ENCODE measurements around the gene FBXL16. TPM values are rescaled to one million over a fixed set of nuclear protein-coding genes. Genes with fewer than 3 reads are reported as not detected.
"Not testable (repeated sequence)": the region's sequence is repeated elsewhere in the genome, so short reads cannot be mapped to it uniquely, and the experiment has no call there.

The FBXL16 gene
- polyA plus RNA-seq, 4 donors = 0.79 to 1.8 (median 1.2) TPM

GRCh38 chr16:694187-694862, 11.3 kb downstream of the FBXL16 start:
- no peak for DNase-seq (ENCODE audit: low read depth in 4 of 4, low spot score in 3 of 4)

DNA sequence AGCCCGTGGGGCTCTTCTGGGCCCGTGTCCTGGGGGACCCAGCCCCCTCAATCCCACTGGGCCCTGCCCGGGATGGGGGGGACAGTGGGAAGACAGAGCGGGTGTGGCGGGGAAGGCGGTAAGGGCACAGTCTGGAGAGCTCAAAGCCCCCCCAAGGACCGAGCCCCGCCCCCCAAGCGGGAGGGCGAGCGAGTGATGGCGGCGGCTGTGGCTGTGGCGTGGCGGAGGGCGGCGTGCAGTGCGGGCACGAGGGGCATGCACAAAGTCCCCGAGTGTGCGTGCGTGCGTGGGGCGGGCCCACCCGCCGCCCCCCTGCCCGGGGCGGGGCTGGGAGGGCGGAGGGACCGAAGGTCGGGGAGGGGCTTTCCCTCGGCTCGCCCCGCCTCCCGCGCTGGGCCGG, 11.8 kb downstream of the FBXL16 start:
- no peak for DNase-seq (ENCODE audit: low read depth in 4 of 4, low spot score in 3 of 4)

GRCh38 chr16:693364-693763, 12.2 kb downstream of the FBXL16 start:
- DNase-seq (ENCODE audit: low read depth in 4 of 4, low spot score in 3 of 4) = no peak

- DNase-seq (ENCODE audit: low read depth in 4 of 4, low spot score in 3 of 4) = no peak
Observed at GRCh38 chr16:692356-693108, 13.1 kb downstream of the FBXL16 start.

DNA sequence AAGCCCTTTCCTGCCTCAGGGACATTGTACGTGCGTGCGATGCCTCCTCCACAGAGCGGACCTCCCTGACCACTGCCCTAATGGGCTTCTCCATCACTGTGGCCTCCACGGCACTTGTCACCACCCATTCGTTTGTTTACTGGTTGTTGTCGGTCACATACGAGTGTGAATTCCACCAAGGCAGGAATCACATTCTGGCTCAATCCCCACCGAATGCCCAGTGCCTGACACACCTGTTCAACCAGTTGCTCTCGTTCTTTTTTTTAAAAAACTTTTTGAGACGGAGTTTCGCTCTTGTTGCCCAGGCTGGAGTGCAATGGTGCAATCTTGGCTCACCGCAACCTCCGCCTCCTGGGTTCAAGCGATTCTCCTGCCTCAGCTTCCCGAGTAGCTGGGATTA, 14.4 kb downstream of the FBXL16 start:
- not testable (repeated sequence) for DNase-seq (ENCODE audit: low read depth in 4 of 4, low spot score in 3 of 4)

GRCh38 chr16:689175-689897, 16.3 kb downstream of the FBXL16 start:
- DNase-seq (ENCODE audit: low read depth in 4 of 4, low spot score in 3 of 4) = no peak

GRCh38 chr16:687499-687898, 18.1 kb downstream of the FBXL16 start:
- no peak for DNase-seq (ENCODE audit: low read depth in 4 of 4, low spot score in 3 of 4)

DNA sequence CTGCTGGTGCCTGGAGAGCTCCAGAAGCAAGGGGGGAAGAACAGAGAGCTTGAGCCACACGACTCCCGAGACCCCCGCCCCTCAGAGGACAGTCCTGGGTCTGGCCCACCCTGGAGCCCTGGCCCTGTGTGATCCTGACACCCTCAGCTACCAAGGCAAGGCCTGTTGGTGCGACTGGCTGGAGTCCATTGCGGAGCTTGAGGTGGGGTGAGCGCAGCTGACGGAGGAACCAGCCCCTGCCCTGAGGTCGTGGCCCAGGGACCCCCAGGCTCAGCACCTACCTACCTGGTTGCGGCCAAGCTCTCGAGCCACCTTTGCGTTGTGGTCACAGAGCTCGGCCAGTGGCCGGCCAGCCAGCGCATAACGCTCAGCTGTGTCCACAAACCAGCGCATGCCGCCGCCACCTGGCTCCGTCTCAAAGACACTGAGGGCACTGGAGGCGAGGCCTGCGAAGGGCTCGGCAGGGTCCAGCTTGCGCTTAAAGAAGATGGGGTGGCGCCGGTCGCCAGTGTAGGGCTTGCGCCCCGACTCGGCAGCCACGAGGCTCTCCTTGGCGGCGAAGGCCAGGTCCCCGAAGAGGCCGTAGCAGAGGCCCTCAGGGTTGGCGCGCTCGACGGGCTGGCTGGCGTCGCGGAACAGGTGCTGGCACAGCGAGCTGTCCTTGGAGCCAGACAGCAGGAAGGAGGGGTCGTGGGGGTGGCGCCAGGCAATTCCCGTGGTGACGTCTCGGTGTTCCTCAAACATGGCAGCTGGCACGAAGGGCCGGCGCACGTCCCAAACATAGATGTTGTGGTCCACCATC, 18.9 kb downstream of the FBXL16 start:
- DNase-seq (ENCODE audit: low read depth in 4 of 4, low spot score in 3 of 4) = no peak

- DNase-seq (ENCODE audit: low read depth in 4 of 4, low spot score in 3 of 4) = no peak
Observed at GRCh38 chr16:685967-686366, 19.6 kb downstream of the FBXL16 start.

GRCh38 chr16:684961-685696, 20.5 kb downstream of the FBXL16 start:
- no peak for DNase-seq (ENCODE audit: low read depth in 4 of 4, low spot score in 3 of 4)

- peak in 3 of 4 donors; percentile 83 to 92 (median 91) for DNase-seq (ENCODE audit: low read depth in 4 of 4, low spot score in 3 of 4)
Observed at GRCh38 chr16:684071-684794, 21.4 kb downstream of the FBXL16 start, which contains the start of gene JMJD8. JMJD8 (minus strand) TSS chr16:684334; CDS start chr16:684319, 15 bp downstream.

GRCh38 chr16:683396-684070, 22.1 kb downstream of the FBXL16 start:
- DNase-seq (ENCODE audit: low read depth in 4 of 4, low spot score in 3 of 4) = no peak

- no peak for DNase-seq (ENCODE audit: low read depth in 4 of 4, low spot score in 3 of 4)
Observed at GRCh38 chr16:682493-683395, 22.9 kb downstream of the FBXL16 start.

DNA sequence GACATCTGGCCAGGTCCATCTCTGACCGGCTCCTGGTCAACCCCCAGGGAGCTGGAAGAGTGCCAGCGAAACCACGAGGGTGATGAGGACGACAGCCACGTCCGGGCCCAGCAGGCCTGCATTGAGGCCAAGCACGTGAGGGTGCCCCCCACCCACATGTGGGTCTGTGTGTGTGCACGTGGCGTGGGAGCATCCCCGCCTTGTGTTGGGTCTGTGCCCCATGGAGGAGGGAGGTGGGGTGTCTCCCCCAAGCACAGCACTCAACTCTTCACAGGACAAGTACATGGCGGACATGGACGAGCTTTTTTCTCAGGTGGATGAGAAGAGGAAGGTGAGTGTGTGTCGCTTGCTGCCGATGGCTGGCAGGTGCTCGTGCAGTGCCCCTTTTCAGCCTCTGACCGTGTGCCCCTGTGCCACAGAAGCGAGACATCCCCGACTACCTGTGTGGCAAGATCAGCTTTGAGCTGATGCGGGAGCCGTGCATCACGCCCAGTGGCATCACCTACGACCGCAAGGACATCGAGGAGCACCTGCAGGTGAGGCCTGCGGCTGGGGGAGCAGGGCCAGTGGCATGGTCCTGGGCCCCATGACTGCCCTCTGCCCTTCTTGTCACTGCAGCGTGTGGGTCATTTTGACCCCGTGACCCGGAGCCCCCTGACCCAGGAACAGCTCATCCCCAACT, 23.7 kb downstream of the FBXL16 start:
- no peak for DNase-seq (ENCODE audit: low read depth in 4 of 4, low spot score in 3 of 4)

DNA sequence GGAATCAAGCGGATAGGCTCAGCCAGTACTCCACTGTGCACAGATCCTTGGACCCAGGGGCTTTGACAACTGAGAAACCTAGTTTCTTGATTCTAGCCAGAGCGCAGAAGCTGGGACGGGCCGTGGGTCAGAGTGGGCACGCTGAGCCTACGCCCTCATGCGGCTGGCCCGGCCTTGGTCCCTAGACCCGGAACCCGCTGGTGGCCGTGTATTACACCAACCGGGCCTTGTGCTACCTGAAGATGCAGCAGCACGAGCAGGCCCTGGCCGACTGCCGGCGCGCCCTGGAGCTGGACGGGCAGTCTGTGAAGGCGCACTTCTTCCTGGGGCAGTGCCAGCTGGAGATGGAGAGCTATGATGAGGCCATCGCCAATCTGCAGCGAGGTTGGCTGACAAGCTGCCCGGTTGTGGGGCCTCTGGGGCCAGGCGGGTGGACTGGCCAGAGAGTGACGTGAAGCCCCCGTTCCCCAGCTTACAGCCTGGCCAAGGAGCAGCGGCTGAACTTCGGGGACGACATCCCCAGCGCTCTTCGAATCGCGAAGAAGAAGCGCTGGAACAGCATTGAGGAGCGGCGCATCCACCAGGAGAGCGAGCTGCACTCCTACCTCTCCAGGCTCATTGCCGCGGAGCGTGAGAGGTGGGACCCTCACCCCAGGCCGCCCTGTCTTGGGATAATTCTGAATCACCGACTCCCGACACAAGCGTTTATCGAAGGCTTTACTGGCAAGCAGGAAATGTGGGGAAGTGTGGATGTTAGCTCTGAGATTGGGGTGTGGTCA, 24.4 kb downstream of the FBXL16 start:
- no peak for DNase-seq (ENCODE audit: low read depth in 4 of 4, low spot score in 3 of 4)

- no peak for DNase-seq (ENCODE audit: low read depth in 4 of 4, low spot score in 3 of 4)
Observed at GRCh38 chr16:680625-680945, 25.0 kb downstream of the FBXL16 start.

Data from right renal pelvis (tissue), 4 donors.